HFFc6 (cell line): ENCODE data around the gene POPDC3. TPM values are rescaled to one million over a fixed set of nuclear protein-coding genes. Genes with fewer than 3 reads are reported as not detected.
A peak's percentile ranks its signal among the peaks of the same experiment; 100 is the strongest.

ENCODE experiments used
- DNase-seq: peaks from one replicate; pipeline ENCODE4 v3.0.0-alpha.2; 2018
- H3K27ac Mint-ChIP-seq: 2 replicates; pipeline ENCODE4 v1.8.0; 2020; ENCODE audit warnings: mild to moderate bottlenecking, mixed read lengths
- H3K27me3 Mint-ChIP-seq: 2 replicates; pipeline ENCODE4 v1.8.0; 2021; ENCODE audit warnings: mild to moderate bottlenecking, moderate library complexity, mixed read lengths; ENCODE audit not compliant: insufficient read depth
- H3K36me3 Mint-ChIP-seq: 2 replicates; pipeline ENCODE4 v1.8.0; 2021; ENCODE audit warnings: low read depth, mixed read lengths
- H3K4me1 Mint-ChIP-seq: 2 replicates; pipeline ENCODE4 v1.8.0; 2020; ENCODE audit warnings: low read depth, mixed read lengths
- H3K4me3 Mint-ChIP-seq: 2 replicates; pipeline ENCODE4 v1.8.0; 2020; ENCODE audit warnings: mild to moderate bottlenecking, moderate library complexity, mixed read lengths
- H3K9me3 Mint-ChIP-seq: 2 replicates; pipeline ENCODE4 v1.8.0; 2020; ENCODE audit warnings: mild to moderate bottlenecking, mixed read lengths
- CTCF ChIP-seq: fragments of 200-600 bp; sonication (generic); IDR thresholded peaks from 2 replicates; pipeline ENCODE4 v1.5.0; 2021; ENCODE audit warnings: antibody characterized with exemption, mild to moderate bottlenecking
- total RNA-seq, 6 experiments: library from RNA; stranded (reverse); fragmentation: NEBNext Ultra II Directional; extraction: Animal tissue kit (Norgen Biotek cat#: 25700); gene quantifications; 2 replicates in 1 of 6; 3 replicates in 5 of 6; pipeline ENCODE4 v1.2.3, GENCODE V29; 2021

POPDC3 gene
- total RNA-seq, 6 experiments from 2014 or later: 15.4 to 24.1 (median 21.2) TPM

- Mint-ChIP-seq H3K9me3 (no peaks in the 10 kb centered on the region), H3K27ac (no peak overlapping the region), H3K36me3 (peaks cover under 1% of the 10 kb centered on the region; the same call in 1 of the 2 replicates), H3K27me3 (no peaks in the 10 kb centered on the region), H3K4me1 (no peaks in the 10 kb centered on the region), H3K4me3 (no peak overlapping the region)
- DNase-seq: no peak
- no peak for TF ChIP-seq CTCF
Measured at GRCh38 chr6:105152880-105153279, 26.9 kb downstream of the POPDC3 start.

GRCh38 chr6:105151644-105152043 lies 28.2 kb downstream of the POPDC3 start:
- H3K4me3 Mint-ChIP-seq: no peak overlapping the region
- no peaks in the 10 kb centered on the region for H3K9me3 Mint-ChIP-seq
- no peaks in the 10 kb centered on the region for H3K4me1 Mint-ChIP-seq
- DNase-seq: no peak
- H3K27me3 Mint-ChIP-seq: no peaks in the 10 kb centered on the region
- H3K27ac Mint-ChIP-seq: no peak overlapping the region
- TF ChIP-seq CTCF: no peak
- no peaks in the 10 kb centered on the region for H3K36me3 Mint-ChIP-seq

- no peak overlapping the region for H3K27ac Mint-ChIP-seq
- H3K36me3 Mint-ChIP-seq: no peaks in the 10 kb centered on the region
- no peak for TF ChIP-seq CTCF
- DNase-seq: no peak
- peaks cover 2% of the 10 kb centered on the region; the same call in 1 of the 2 replicates for H3K27me3 Mint-ChIP-seq
- H3K4me1 Mint-ChIP-seq: peaks cover 22% of the 10 kb centered on the region; the same call in 1 of the 2 replicates
- no peak overlapping the region; the same call in 1 of the 2 replicates for H3K4me3 Mint-ChIP-seq
- H3K9me3 Mint-ChIP-seq: no peaks in the 10 kb centered on the region
Measured at GRCh38 chr6:105138141-105138540, 41.7 kb downstream of the POPDC3 start.

- no peak for TF ChIP-seq CTCF
- peak overlapping the region; percentile 89 for H3K4me3 Mint-ChIP-seq
- H3K27me3 Mint-ChIP-seq: peaks cover 2% of the 10 kb centered on the region; the same call in 1 of the 2 replicates
- H3K9me3 Mint-ChIP-seq: no peaks in the 10 kb centered on the region
- DNase-seq: no peak
- no peaks in the 10 kb centered on the region for H3K36me3 Mint-ChIP-seq
- peak overlapping the region; percentile 58; the same call in 1 of the 2 replicates for H3K27ac Mint-ChIP-seq
- H3K4me1 Mint-ChIP-seq: peaks cover 22% of the 10 kb centered on the region; the same call in 1 of the 2 replicates
Measured at GRCh38 chr6:105137388-105137787, 42.4 kb downstream of the POPDC3 start.

GRCh38 chr6:105136431-105137350 lies 43.1 kb downstream of the POPDC3 start:
- Mint-ChIP-seq H3K36me3 (no peaks in the 10 kb centered on the region), H3K27me3 (peaks cover 2% of the 10 kb centered on the region; the same call in 1 of the 2 replicates), H3K4me3 (peak overlapping the region; percentile 89), H3K4me1 (peaks cover 22% of the 10 kb centered on the region; the same call in 1 of the 2 replicates), H3K9me3 (no peaks in the 10 kb centered on the region), H3K27ac (peak overlapping the region; percentile 58)
- DNase-seq: peak; percentile 31
- peak; percentile 54 for TF ChIP-seq CTCF
